GM20431 (cell line): ENCODE measurements around the gene TMEM178B.
"Not testable (repeated sequence)": the region's sequence is repeated elsewhere in the genome, so short reads cannot be mapped to it uniquely, and the experiment has no call there.

Experiments used
- in situ Hi-C: fragments of 300-500 bp; cut with MseI, MboI; formaldehyde crosslinking; loops from one replicate; pipeline ENCODE4 v1.15.0; 2020; ENCODE audit warnings: low sequenced_read_pairs; ENCODE audit not compliant: unreplicated experiment

Gene TMEM178B

GRCh38 chr7:141366091-141366621, 292.3 kb downstream of the TMEM178B start:
- in situ Hi-C loops: no loop called here

- in situ Hi-C loops: no loop called here
Observed at GRCh38 chr7:141369422-141369821, 295.6 kb downstream of the TMEM178B start.

GRCh38 chr7:141370178-141370577, 296.3 kb downstream of the TMEM178B start:
- in situ Hi-C loops: no loop called here

DNA sequence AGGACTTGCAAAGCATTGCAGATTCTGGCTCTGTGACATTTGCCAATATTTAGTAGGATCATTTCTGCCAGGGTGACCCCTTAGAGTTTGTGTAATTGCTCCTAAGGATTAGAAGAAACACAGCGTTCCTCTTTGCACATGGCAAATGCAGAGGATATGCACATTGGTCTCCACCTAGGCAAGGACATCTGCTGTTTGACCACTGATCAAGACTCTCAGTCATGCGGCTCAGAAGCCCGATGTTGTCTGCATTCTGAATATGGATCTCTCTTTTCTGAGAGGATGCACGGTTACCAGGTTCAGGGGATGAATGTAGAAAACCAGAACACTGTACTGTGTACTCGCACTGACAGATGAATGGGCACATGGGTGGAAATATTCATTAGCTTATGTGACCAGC, 296.8 kb downstream of the TMEM178B start:
- in situ Hi-C loops: no loop called here

- in situ Hi-C loops: no loop called here
Observed at GRCh38 chr7:141374425-141374824, 300.6 kb downstream of the TMEM178B start.

- in situ Hi-C loops: no loop called here
Observed at GRCh38 chr7:141375442-141375841, 301.6 kb downstream of the TMEM178B start.

DNA sequence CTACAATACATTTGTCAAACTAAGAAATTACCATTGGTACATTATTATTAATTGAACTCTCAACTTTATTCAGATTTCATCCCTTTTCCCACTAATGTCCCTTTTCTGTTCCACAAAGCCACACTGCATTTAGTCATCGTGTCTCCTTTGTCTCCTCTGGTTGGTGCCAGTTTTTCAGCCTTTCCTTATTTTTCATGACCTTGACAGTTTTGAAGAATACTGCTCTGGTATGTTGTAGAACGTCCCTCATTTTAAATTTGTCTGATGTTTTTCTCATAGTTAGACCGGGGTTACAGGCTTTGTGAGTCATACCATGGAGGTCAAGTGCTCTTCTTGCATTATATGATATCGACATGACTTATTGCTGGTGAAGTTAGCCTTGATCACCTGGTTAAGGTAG, 304.0 kb downstream of the TMEM178B start:
- in situ Hi-C loops: no loop called here

DNA sequence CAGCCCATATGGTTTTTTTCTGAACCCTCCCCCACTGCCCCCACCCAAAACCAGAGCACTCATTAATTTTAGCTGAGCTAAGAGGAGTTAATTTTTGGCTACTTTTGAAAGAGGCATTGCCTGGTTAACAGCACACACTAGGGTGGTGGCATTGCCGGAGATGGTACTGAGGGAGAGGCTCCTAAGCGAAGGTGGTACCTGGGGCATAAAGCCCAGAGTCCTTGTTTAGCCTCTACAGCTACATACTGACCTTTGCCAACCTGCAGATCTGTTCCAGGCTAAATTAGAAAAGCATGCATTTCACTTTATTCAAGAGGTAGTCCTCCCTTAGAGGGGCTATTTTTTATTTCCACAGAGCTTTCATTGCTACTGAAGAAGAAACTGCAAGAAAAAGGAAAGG, 304.5 kb downstream of the TMEM178B start:
- in situ Hi-C loops: no loop called here

GRCh38 chr7:141381794-141382427, 308.0 kb downstream of the TMEM178B start:
- in situ Hi-C loops: no loop called here

DNA sequence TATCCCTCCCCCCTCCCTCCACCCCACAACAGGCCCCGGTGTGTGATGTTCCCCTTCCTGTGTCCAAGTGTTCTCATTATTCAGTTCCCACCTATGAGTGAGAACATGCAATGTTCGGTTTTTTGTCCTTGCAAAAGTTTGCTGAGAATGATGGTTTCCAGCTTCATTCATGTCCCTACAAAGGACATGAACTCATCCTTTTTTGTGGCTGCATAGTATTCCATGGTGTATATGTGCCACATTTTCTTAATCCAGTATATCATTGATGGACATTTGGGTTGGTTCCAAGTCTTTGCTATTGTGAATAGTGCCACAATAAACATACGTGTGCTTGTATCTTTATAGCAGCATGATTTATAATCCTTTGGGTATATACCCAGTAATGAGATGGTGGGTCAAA, 309.5 kb downstream of the TMEM178B start:
- in situ Hi-C loops: not testable (repeated sequence)

- in situ Hi-C loops: no loop called here
Observed at GRCh38 chr7:141386881-141387280, 313.0 kb downstream of the TMEM178B start.

DNA sequence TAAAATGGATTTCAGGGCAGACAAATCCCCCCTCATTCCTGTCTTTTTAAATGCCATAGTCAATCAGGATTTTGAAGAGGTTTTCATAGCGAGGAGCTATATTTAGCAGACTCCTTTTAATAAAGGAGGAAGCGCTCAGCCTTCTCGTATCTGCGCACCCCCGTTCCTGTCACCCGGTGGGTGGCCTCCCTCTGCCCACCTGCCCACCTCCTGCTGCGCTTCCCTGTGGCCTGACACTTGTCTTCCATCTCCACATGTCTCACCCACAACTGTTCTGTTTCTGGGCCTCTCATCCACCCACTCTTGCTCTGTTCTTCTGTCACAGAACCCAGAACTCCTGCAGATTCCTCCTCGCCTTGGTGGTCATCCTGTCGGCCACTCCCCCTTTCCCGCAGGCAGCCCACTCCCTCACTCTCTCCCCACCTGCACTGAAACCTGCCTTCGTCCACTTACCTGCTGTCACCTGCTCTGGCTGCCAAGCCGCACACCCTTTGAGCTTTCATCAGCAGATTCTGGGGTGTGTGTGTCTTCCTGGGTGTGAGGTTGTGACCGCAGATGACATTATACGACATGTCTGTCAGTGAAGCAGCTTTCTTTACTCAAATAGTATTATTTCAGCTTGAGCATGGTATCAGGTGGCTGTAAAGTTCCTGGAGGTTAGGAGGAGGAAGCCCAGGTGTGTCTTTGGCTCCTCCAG, 313.8 kb downstream of the TMEM178B start:
- in situ Hi-C loops: no loop called here

- in situ Hi-C loops: no loop called here
Observed at GRCh38 chr7:141389140-141389796, 315.4 kb downstream of the TMEM178B start.

DNA sequence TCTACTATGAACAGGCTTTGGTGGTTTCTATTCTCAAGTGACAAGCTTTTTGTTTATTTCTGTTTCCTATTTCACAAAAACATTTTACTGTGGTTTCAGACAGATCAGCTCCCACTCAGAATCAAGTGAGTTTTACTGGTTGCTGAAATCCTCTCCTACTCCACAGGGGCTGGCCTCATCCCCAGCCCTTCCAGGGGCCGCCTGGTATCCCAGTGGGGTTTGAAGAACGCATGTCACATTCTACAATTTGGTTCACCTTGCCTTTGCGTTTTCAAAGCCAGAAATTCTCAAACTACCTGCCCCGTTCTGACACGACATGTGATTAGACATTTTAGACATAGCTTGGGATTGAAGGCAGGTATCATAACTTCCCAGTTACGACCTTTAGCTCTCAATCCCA, 316.5 kb downstream of the TMEM178B start:
- in situ Hi-C loops: no loop called here

- in situ Hi-C loops: no loop called here
Observed at GRCh38 chr7:141393056-141393455, 319.2 kb downstream of the TMEM178B start.

DNA sequence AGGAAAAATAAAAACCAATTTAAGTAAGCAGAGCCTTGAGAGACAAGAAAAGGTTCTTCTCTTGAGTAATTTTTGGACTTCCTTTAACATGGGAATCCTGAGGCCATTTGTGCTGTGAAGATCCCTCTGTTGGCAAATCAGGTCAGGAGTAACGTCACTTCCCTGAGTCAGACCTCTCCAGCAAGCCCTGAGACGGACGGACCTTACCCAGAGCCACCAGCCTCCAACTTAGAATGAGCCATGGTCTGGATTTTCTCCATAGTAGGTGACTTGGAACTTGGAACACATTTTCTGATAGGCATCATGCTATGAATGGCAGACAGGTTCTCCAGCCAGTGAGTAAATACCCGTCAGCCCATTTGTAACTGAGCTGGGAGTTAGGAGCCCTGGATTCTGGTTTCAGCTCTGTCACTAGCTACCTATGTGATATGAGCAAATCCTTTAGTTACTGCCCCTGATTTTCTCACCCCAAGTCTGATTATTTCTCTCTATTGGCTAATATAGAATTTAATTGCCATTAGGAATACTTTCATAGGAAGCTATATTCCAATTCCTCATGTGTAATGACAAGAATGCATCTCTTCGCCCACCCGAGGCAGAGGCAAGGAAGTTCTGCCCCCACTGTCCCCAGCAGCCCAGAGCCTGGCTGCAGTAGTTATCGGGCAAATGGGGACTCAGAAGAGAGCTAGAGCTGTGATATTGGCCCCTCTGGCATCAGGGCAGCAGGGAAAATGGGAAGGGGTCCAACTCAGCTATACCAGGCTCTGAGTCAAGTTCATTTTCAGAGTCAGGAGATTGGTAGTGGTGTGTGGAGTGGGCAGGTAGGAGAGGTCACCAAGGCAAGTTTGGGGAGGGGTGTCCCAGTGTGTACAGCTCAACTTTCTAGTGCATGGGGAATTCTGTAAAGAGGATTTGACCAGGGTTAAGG, 323.6 kb downstream of the TMEM178B start:
- in situ Hi-C loops: no loop called here

DNA sequence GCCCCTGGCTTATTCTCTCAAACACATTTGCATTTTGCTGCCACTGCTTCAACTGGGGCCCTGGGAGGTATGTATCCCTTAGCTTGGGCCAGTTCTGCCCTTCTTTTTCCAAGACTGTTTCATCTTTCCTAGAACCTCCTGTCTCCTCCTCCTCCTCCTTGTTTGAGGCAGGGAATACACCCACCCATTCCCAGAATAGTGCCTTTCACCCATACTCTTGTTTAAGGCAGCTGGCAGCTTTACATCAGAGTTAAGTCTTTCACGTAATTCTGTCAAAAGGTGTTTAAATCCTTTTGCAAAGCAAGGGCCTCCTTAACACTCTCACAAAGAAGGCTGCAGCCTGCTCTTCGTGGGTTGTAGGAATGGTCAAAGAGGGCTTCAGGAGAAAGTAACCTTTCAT, 326.5 kb downstream of the TMEM178B start:
- in situ Hi-C loops: no loop called here

- in situ Hi-C loops: no loop called here
Observed at GRCh38 chr7:141402277-141402996, 328.6 kb downstream of the TMEM178B start.

- in situ Hi-C loops: not testable (repeated sequence)
Observed at GRCh38 chr7:141403846-141404245, 330.0 kb downstream of the TMEM178B start.
